RPMI7951 (cell line): ENCODE measurements around the gene CCDC91. TPM values are rescaled to one million over a fixed set of nuclear protein-coding genes. Genes with fewer than 3 reads are reported as not detected.
"Not testable (repeated sequence)": the region's sequence is repeated elsewhere in the genome, so short reads cannot be mapped to it uniquely, and the experiment has no call there.

Experiments used
- DNase-seq: peaks from one replicate; pipeline ENCODE4 v3.0.0-alpha.2; 2012; ENCODE audit warnings: low read depth
- total RNA-seq: library from RNA; depleted of rRNA; stranded (reverse); fragments of >200 nt; shearing (Covaris generic); gene quantifications from 2 replicates; pipeline ENCODE4 v1.2.3, GENCODE V29; 2014

The CCDC91 gene
- total RNA-seq, 1 experiment from 2014 or later, result 14.3 TPM

DNA sequence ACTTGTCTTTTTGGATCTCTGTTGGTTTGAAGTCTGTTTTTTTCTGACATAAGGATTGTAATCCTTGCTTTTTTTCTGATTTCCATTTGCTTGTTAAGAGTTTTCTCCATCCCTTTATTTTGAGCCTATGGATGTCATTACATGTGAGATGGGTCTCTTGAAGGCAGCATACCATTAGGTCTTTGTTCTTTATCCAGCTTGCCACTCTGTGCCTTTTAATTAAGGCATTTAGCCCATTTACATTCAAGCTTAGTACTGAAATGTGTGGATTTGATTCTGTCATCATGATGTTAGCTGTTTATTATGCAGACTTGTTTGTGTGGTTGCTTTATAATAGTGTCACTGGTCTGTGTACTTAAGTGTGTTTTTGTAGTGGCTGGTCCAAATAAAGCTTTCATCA, 100.0 kb downstream of the CCDC91 start:
- no peak for DNase-seq

DNA sequence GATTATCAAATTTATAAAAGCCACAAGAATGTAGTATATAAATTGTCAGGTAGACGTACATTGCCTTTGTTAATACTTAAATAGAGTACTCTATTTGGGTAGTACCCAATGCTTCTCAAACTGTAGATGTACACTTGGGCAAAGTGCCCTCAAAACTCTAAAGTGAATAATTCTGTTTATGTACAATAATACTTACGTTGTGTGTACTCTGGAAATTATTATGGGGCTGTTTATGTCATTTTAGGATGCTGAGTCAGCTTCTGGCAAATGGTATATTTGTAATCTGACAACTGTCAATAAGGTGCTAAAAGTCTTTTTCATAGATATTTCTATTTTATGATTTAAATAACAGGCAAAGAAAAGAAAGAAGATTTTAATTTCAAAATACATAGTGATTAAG, 102.4 kb downstream of the CCDC91 start:
- no peak for DNase-seq

GRCh38 chr12:28294300-28294699, 104.0 kb downstream of the CCDC91 start:
- DNase-seq, result no peak

- DNase-seq, result no peak
These were observed 106.0 kb downstream of the CCDC91 start for GRCh38 chr12:28296287-28296686.

DNA sequence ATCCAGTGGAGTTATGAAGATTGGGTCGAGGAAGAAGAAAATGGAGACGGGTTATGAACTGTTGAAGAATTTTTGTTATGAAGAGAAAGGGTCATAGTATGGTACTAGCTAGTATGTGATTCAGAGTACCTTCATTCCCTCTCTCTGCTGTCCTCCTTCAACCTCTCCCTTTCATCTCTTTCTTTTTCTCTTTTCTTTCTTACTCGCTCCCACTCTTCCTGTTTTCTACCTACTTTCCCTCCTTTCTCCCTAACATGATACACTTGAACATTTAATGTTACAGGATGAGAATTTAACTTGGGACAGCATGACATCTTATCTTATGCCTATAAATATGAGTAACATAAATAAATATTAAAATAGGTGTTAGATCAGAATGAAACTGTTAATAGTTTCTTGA, 112.9 kb downstream of the CCDC91 start:
- DNase-seq, result no peak

- DNase-seq, result no peak
These were observed 116.3 kb downstream of the CCDC91 start for GRCh38 chr12:28306535-28306934.

- no peak for DNase-seq
These were observed 118.6 kb downstream of the CCDC91 start for GRCh38 chr12:28308891-28309290.

DNA sequence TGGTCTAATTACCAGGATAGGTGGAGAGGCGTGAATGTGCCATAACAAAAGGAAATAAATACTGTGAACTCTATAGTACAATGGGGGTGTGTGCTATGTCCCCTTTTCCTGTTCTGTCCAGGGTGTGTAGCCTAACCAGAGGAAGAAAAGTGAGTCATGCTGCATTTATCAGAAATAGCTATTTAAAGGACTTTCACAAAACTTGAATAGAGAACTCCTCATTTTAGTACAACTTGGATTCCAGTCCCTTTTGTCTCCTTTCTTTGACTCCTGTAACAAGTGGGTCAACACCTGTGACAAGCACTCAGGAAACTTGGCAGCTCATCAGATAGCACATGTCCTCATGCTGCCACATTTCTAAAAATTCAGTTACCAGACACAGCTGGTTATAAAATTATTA, 123.4 kb downstream of the CCDC91 start:
- DNase-seq, result peak; percentile 16

GRCh38 chr12:28316049-28316448, 125.8 kb downstream of the CCDC91 start:
- no peak for DNase-seq

DNA sequence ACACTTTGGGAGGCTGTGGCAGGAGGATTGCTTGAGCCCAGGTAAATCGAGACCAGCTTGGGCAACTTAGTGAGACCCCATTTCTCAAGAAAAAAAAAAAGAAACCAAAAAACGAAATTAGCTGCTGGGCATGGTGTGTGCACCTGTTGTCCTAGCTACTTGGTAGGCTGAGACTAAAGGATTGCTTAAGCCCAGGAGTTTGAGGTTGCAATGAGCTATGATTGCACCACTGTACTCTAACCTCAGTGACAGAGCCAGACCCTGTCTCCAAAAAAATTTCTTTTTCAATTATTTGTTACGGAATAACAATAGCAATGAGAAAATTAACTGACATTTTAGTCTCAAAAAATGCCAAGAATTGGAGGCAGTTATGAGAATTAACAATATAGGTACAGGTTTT, 128.0 kb downstream of the CCDC91 start:
- DNase-seq, result no peak

- no peak for DNase-seq
These were observed 130.1 kb downstream of the CCDC91 start for GRCh38 chr12:28320353-28320752.

- DNase-seq, result no peak
These were observed 137.5 kb downstream of the CCDC91 start for GRCh38 chr12:28327722-28328121.

DNA sequence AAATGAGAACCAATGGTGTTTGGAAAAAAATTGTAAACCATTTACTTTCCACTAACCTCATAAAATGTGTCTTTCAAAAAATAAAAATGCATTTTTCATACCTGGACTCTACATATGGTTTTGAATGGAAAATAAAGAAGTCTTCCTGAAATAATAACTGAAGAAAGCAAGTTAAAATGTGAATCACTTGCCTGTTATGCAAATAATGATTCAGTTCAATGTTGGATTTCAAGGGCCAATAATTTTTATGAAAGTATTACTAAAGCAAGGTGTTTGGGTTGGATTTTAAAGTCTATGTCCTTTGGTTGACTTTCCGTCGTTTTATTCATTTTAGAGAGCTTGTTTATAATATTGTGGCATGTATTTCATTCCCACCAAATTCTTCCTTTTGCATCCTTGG, 138.7 kb downstream of the CCDC91 start:
- DNase-seq, result no peak

- DNase-seq, result not testable (repeated sequence)
These were observed 139.5 kb downstream of the CCDC91 start for GRCh38 chr12:28329727-28330126.

- DNase-seq, result not testable (repeated sequence)
These were observed 140.0 kb downstream of the CCDC91 start for GRCh38 chr12:28330232-28330631.

DNA sequence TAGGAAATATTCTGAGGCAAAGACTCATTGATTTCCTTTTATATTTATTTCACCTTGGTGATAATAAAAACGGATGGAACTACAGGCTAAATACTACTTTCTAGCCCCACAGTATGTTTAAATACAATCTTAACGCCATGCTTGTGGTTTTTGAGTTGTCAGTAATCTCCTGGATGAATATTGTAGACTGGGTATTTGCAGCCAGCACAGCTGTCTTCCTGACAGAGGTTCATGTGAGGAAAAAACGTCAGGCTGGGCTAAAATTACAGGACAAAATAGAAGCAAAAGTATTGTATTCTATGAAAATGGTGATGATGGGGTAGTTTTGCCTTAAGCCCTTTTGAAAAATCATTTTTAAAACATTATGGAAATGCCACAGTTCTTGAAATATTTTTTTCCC, 140.9 kb downstream of the CCDC91 start:
- DNase-seq, result no peak

DNA sequence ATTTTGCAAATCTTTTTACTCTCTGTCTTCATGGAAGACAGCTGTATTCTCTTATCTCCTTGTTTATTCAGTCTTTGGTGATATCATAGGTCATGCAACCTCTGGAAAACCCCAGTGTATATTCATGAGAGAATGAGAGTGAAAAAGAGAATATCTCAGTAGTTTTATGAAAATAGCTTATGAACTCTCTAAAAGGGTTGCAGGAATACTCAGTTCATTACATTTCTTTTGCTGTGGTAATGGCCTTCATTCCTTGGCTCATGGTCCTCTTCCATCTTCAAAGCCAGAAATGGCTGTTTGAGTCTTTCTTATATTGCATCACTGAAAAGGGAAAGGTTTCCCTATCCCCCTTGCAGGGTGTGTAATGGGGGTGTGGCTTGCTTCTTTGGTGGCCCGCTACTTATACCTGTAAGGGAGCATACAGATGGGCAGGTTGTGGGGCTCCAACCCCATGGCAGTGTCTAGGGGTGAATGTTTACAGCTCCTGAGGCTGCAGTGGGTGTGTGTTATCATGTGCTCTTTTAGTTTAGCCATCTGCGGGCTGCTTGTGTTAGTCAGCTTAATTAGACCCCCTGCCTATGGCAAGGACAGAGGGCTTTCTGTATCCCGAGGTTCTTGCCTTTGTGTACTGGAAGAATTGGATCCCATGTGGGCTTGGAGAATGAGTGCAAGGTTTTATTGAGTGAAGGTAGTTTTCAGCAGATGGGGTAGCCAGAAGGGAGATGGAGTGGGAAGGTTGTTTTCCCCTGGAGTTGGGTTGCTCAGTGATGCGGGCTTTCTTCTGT, 150.2 kb downstream of the CCDC91 start:
- DNase-seq, result peak; percentile 25

DNA sequence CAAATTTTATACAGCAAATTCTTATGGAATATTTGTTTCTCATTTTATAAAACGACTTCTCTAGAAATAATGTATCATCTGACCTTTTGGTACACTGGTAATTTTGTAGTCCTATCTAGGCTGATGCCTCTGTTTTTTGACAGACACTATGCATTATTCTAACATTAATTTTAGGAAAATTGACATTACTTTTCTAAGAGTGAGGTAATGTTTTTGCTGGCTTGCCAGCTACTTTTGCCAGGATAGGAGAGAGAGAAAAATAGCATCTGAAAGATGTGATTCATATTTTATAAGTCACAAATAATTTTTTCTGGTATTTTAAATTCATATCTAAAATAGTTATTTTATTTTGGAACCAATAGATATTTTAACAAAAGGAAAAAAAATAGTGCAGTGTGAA, 153.5 kb downstream of the CCDC91 start:
- DNase-seq, result no peak

DNA sequence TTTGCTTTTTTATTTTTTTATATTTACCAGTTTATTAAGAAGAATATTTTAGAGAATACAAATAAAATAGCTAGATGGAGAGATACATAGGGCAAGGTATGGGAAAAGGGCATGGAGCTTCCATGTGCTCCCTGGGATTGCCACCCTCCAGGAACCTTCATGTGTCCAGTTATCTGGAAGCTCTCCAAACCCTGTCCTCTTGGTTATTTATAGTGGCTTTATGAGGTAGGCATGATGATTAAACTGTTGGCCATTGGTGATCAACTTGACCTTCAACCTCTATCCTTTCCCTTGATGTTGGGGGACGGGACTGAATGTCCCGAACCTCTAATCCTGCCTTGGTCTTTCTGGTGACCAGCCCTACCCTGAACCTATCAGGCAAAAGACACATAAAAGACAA, 156.3 kb downstream of the CCDC91 start:
- DNase-seq, result no peak

DNA sequence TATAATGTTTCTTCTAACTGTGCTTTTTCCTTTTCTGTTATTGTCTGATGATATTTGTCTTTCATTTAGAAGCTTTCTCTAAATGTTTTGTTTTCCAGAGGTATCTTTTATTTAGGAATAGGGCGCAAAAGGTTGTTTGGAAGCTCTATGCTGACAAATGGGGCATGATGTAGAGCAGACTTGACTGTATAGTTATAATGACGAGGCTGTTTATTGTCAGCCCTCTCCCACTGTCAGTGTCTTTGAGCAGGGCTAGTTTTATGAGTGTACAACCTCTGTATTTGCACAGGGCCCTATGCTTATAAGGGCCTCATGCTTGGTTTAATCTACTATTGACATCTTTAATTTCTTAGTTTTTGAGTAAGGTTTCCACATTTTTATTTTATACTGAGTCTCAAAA, 158.9 kb downstream of the CCDC91 start:
- DNase-seq, result no peak

GRCh38 chr12:28350502-28350901, 160.2 kb downstream of the CCDC91 start:
- DNase-seq, result no peak

DNA sequence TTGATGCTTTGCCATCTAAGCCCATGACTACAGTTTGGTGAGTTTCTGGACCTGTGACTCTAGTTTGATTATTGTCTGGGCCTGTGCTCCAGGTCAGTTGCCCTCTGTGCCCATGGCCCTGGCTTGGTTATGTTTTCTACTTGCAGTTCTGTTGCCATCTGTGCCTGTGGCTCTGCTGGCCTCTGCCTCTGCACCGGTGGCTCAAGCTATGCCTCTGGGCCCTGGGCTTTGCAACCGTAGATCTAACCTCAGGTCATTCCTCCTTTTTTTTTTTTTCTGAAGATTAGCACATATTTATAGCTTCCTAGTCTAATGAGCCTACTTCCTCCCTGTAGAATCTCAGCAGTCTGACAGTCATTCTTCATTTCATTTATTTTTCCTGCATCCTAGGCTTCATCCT, 161.2 kb downstream of the CCDC91 start:
- no peak for DNase-seq

- DNase-seq, result no peak
These were observed 164.9 kb downstream of the CCDC91 start for GRCh38 chr12:28355161-28355560.

DNA sequence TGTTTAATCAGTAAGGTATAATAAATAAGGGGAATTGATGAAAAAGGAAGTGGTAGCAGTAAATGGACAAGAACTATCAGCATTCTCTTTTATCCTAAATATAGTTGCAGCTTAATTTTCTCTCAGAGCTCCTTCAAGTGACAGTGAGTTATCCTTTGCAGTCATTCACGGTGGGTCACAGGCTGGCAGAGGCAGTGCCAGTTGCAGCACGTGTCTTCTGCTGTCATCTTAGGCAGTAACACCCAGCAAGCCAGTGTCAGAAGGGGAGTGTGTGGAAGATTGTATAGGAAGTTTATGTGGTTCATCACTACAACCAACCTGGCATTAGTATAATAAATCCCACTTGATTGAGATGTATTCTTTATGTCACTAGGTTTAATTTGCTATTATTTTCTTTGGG, 170.0 kb downstream of the CCDC91 start:
- DNase-seq, result no peak
